CD4-positive, alpha-beta T cell treated with Interleukin-1 beta for 1 hour (primary cell): ENCODE data around the gene NINJ1.

ENCODE experiments used
- DNase-seq, 2 donors: peaks; one replicate each; pipeline ENCODE4 v3.0.0-alpha.2; 2020 to 2022

Gene NINJ1

DNA sequence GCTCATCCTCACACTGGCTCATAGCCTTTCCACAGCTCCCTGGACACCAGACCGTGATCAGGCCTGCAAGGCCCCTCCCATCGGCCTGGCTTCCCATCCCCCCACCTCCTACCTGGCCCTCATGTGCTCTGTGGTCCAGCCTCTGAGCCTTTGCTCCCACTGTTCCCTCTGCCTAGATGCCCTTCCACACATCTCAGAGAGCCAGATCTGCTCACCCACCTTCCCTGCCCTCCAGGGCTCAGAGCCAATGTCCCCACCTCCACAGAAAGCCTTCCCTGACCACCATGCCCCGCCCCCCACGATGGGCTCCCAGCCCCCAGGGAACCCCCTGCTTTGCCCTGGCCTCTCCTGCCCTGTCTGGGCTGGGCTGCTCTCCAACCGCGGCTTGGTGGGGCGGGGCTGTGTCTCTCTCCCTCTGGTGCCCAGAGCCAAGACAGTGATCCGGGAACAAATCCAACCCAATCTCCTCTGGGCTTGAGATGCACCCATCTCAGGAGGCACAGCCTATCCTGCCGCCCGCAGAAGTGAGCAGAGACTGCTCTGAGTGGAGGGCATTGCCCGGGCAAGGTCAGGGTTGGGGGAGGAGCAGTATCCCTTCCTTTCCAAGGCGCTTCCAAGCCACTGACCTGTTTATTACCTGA is 1.6 kb downstream of the NINJ1 start:
- no peak for DNase-seq

DNA sequence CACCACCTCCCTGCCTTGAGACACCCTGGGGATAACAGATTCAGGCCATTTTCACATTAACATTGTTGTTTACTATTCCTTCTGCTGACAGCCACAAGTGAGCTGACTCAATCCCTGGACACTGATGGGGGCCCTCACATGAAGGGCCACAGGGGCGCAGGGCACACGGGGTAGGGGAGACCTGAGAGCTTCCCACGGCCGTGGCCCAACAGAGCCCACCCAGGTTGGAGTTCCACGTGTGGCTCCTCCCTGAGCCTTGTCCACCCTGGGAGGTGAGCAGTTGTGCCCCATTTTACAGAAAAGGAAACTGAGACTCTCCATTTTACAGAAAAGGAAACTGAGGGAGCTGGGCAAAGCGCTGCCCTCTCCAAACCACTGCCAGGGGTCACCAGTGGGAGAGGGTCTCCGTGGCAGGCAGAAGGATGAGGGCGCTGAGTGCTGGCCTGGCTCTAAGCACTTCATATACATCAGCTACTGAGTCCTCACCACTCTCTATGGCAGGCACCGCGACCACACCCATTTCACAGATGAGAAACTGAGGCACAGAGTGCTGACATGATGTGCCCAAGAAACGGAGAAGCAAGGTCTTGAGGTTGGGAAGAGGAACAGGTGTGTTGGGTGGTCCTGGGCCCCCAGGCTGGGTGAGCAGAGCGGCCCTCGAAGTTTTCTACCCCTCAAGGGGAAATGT is 2.3 kb downstream of the NINJ1 start:
- DNase-seq = no peak

DNA sequence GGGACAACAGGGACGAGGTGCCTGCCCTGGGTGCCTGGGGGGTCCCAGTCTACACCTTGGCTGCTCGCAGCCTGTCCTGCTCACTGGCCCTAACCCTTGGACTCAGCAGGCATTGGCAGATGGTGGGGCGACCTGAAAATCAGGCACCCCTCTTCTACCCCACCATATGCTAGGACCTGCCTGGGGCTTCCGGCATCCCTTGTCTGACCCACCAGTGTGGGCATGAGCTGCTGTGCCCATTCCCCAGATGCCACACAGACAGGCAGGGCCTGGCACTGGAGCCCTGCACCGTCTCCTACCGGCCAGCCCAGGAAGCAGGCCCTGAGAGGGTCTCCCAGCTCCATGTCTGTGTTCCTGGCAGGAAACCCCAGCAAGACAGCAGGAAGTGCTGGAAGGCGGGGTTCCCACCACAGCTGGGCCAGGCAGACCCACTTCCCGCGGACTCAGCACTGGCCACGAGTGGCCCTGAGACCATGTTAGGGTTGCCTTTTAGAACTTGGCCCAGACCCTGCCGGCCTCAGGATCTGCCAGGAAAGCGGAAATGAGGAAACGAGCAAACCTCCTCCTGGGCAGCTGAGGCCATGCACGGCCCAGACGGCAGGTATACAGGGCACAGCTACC is 3.1 kb downstream of the NINJ1 start:
- DNase-seq = no peak

DNA sequence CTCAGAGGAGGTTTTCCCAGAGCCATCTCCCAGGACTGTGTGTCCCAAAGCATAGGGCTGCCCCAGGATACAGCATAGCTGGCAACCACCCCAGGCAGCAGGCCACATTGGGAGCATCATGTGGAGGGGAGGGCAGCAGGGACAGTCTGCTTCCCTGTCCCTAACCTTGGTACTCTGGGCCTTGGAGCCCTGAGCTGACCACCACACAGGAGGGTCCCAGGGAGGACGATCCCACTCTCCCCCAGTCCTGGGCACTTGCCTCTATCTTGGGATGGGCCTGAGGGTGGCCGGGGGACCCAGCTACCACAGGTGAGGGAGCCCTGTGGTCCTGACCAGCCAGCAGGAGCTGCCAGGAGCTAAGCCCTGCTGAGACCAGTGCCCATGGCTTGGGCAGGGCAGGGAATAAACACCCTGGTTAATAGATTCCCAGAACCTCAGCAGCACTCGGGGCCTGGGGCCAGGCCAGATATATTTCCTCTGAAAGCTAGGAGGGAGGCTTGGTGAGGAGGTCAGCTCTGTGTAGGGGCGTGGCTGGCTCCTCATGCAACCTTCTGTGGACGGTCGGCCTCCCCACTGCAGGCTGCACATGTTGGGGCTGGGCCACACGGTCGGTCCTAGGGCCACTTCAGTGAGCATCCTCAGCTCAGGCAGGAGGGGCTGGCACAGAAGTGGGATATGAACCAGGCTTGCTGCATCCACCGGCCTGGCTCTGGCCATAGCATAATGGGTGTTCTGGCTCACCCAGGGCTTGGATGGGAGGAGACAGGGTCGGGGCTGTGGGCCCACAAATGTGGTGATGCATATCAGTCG is 4.2 kb downstream of the NINJ1 start:
- no peak for DNase-seq

DNA sequence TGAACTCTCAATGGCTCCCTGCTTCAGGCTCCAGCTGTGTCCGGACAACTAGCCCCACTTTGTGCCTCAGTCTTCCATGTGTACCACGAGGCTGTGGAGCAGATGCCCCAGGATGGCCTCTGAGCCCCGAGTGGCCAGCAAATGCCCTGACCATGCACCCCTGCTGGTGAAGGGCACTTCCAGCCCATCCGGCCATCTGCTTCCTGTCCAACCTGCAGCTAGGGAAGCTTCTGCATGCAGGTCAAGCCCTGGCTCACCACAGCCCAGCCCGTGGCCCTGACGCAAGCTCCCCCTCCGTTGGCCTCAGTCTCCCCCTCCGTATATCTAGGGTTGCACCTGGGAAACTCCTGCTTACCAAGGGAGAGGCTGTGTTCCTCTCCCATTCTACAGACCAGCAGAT is 4.8 kb downstream of the NINJ1 start:
- no peak for DNase-seq

DNA sequence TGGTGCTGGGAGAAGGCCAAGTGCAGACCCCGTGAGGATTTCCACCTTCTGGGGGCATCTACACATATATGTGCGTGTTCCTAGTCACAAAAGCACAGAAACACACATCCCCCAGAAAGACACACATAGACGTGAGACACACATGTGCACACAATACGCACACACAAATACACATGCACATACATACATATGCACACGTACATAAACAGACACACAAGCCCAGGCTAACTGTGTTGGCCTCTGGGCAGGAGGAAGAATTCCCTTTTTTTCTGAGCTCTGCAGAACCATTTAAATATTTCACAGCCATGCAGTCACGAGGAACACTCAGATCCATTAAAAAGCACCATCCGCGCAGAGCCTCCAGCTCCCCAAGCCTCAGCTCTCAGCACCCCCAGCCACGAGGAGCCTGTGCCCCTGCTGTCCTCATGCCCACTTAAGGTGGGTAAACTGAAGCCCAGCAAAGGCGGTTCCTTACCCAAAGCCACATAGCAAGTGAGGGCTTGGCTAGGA is 5.3 kb downstream of the NINJ1 start:
- DNase-seq = no peak

DNA sequence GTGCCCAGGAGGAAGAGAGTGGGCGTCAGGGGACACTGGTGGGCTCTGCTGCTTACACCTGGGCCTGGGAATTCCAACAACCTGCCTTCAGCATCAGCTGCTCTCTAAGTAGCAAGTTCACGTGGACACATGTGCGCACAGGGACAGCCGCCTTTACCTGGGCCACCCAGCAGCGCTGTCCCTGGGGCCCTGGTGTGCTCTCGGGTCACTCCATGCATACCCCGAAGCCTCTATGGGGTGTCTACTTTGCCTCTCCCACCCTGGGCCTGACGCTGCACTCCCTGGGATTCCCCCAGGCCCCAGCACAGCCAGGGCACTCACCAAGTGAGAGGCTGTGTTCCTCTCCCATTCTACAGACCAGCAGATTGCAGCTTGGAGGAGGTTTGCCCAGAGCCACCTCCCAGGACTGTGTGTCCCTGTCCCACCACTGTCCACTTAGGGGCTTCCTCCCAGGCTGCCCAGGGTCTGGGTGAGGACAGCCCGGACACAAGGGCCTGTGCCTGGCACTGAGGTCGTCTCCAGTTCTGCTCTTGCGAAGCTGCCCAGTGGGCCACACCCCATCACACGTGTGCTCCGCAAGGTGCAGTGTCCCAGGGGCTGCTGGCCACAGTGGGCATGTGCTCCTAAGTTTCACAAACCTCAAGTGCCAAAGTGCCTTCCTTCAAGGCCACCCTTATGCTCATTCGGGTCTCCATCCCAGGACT is 5.9 kb downstream of the NINJ1 start:
- no peak for DNase-seq

DNA sequence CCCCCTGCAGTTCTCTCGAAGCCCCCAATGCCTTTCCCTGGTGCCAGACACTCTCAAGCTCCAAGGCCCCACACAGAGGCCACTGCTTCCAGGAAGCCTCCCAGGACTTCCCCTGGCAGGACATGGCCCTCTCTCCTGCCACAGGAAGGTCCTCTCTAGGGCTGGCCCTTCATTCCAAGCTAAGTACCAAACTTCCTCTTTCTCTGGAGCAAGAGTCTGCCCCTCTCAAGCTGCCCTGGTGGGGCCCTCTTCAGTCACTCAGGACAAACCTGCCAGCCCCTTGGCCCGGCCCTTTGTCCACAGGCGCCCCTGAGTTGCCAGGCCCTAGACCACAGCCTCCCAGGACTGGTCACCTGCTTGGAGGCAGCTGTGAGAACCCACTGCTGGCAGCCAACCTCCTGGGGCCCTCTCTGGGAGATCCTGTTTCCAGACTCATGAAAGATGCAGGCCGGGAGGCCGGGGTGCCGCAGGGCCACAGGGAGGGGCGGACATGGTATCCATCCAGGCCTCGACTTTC is 6.6 kb downstream of the NINJ1 start:
- DNase-seq = no peak

DNA sequence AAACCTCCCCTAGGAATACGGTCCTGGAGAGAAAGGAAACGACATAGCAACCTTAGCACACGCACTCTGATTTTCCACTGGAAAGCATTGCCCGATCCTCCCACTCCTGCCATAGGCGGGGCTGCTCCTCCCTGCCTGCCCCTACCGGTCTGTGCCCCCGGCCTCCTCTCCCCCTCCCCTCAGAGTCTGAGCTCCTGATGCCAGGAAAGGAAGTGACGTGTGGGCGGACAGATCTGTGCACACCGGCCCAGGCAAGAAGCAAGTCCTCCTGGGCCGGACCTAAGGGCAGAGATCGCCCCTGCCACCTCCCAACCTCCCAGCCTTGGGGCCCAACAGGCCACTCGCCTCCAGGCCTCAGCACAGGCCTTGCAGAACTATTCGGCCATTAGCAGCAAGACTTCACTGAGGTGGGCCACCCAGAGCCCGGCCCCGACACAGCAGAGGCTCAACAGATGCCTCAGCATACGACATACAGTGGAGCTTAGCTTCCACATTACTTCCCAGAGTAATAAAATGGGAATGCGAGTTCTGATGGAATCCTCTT is 7.2 kb downstream of the NINJ1 start:
- DNase-seq = no peak

DNA sequence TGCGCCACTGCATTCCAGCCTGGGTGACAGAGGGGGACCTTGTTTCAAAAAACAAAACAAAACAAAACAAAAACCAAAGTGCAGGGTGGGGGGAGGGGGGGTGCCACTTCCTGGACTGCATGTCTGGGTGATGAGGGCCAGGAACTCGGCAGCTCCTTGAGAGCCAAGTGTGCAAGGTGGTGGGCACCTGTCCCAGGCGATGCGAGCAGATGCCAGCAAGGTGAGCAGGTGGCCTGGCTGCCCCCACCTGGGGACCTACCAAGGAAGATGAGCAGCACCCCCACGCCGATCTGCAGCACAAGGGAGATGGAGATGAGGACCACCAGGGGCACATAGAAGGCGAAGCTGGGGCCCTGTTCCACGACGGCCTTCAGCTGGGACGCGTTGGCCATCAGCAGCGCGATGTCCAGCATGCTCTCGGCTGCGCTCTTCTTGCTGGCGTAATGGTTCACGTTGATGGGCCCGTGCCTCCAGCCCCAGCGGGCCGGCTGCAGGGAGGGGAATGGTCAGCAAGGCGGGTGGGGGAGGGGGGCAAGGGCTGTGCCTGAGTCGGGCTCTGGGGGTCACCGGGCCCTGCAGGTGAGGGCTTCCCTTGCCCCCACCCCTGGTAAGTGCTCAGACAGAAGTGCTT is 7.8 kb downstream of the NINJ1 start:
- peak in 1 of 2 donors; percentile 35 for DNase-seq

DNA sequence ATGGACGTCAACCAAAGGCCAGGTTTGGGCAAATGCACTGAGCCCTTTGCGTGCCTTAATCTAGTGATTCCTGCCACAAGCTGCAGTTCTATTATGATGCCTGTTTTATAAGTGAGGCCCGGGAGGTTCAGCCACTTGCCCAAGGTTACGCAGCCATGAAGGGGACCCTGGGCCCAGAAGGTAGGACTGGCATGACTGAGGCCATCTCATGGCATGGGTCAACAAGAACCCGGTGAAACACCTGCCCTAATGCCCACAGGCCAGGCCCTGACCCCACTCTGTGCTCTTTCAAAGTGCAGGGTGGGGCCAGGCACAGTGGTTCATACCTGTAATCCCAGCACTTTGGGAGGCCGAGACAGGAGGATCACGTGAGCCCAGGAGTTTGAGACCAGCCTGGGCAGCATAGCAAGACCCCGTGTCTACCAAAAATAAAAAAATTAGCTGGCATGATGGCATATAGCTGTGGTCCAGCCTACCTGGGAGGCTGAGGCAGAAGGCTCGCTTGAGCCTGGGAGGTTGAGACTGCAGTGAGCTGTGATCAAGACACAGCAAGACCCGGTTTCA is 8.6 kb downstream of the NINJ1 start:
- no peak for DNase-seq

DNA sequence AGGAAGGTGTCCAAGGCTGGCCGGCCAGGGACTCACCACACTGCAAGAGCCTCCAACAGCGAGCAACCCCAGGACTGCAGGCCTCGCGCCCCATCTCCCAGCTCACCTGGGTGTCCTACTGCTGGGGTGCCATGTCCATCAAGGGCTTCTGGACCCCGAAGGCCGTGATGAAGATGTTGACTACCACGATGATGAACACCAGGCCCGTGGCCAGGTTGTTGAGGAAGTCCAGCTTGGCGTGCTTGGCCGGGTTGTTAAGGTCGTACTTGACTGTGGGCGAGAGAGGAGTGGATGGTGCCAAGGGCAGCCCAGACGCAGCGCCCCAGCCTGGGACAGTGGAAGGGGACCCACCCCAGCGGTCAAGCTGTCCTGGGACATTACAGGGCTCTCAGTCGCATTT is 9.3 kb downstream of the NINJ1 start:
- no peak for DNase-seq

DNA sequence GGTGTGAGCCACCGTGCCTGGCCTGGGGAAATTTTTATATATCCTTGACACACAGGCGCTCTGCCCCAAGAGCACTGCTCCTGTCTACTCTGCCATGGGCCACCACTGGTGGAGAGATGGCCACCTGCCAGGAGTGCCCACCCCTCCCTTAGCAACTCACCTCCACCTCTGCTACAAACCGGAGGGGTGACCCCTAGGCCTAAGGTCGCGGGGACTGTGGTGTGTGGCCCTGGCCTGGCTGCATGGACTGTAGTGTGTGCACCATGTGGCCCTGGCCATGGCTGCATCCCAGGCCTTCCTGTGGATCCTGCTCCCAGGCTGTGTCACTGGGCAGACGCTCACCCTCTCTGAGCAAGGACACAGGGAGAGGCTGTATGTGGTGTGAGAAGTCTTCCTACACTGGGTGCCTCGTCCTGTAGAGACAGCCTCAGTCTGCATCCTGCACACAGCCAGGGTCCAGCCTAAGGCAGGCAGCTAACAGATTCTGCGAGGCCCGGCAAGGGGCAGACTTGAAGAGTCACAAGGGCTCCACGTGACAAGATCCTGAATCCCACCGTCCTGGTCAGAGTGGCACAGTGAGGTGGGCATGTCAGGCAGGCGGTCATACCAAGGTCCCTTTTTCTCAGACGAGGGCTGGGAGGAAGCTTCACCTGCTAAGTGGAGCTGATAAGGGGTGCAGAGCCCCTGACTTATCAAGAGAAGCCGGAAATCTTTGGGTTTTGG is 10.3 kb downstream of the NINJ1 start:
- no peak for DNase-seq

DNA sequence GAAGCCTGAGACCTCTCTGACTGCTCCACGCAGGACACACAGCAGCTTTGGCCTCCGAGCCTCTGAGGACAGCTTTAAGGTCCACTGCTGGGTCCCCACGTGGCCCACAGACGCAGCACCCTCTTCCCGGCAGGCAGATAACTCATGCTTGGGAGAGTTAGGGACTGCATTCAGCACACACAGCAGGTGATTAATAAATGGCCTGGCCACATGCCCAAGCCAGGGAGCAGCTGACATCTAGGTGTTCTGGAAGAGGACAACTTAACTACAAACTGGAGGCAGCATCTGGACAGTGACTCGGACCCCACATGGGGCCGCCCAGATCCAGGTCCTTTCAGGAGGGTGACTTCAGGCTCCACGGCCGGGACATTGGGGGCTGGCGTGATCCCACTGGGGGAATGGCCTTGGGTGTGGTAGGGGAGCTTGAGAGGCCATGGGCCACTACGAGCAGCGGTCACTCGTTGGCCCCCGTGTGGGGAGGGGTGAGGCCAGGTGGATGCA is 11.3 kb downstream of the NINJ1 start:
- peak in 1 of 2 donors; percentile 0 for DNase-seq

DNA sequence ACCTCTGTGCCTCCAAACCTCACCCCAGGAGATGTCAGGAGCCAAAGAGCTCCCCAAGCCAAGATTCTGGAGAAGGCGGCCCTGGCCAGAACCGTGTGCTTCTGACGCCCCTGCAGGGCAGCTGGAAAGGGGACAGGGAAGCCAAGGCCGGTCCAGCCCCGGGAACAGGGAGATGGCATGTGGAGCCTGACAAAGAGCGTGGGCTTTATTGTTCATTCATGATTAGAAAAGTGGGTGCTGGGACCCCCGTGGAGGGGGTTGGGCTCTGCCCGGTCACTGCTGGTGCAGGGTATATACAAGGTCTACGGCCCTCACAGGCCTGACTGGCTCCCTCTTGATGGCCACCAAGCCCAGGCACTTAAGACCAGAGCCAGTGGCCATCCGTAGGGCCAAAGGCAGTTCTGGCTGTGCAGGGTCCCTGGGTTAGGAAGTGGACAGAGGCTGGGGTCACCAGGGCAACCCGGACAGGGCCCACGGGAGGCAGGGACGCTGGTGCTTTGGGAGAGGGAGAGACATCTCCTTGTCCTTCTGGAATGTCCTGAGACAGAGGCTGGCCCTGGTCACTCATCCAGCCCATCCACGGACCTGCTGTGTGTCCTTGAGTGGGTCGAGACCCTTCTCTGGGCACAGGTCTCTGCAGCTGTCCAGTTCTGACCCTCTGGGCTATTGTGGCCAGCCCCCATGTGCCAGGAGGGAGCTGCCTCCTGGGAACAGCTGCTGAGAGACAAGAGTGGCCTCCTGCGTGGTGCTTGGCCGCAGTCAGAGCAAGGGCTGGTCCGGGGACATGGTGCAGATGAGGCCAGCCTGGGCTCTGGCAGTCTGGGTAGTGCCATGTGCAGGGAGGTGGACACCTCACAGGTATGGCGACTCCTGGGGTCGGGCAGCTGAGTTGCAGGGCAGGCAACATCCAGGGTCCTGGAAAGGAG is 12.5 kb downstream of the NINJ1 start:
- peak in 1 of 2 donors; percentile 3 for DNase-seq

DNA sequence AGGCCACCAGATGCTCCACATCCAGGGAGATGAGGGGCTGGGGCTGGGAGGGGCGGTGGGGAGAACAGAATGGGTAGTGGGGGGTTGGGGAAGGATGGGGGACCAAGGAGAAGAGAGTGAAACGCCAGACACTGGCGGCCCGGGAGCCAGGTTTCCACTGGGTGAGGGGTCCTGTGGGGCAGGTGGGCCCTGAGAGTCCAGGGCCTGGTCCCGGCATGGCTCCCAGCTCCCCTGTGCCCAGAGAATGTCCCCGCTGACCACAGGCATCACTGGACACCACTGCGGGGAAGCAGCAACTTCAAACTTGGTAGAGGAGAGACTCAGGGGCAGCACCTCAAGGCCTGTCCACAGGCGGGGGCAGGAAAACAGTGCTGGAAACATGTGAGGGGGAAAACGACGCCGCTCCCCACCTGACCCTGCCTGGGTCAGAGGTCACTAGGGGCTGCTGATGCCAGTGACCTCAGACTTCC is 13.2 kb downstream of the NINJ1 start:
- DNase-seq = no peak

DNA sequence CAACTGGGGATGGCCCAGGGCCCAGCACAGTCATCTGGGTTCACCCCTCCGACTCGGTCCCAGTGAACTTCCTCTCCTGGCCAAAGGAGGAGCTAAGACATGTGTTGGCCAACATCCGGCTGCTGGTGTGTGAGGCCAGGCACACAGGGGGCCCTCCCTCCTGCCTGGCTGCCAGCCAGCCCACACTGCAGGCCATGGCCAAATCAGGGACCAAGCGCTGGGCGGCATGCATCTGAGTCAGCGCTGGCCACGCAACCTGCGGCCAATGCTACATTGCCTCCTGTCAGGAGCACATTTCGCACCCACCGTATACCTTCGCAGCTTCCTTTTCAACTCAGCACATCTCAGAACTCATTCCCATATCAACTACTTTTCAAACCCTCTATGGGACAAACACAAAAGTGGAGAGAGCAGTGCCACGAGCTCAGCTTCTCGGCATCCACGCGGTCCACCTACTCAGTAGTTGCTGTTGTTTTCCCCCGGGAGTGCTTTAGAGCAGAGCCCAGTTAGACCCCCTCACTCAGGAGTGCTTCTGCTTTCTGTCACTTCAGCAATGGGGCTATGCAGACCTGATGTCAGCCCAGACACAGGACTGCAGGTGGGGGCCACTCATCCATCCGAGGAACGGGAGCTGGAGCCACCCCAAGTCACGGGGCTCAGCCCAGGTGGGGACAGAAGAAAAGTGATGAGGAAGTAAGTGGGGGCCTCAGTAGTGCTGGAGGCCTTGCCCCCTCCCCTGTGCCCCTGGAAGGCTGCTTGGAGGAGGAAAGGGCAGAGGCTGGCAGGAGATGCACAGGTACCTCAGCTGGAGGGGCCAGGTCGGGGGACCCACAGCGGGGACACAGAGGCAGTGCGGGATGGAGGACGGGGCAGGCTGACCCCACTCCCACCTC is 13.9 kb downstream of the NINJ1 start:
- DNase-seq = peak; percentile 62 to 88

DNA sequence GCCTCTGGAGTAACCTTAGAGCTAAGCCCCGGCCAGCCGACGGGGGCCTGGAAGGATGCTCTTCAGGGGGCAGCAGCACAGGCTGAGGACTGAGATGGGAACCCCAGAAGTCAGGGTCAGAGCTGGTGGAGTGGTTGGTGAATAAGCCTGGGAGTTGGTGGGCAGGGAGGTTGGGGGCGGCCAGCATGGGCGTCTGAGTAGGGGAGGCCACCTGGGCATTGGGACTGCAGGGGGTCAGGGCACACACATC is 14.4 kb downstream of the NINJ1 start:
- no peak for DNase-seq
